GM19455 (cell line): ENCODE data around the gene KIF18A.

Experiments
- ATAC-seq: cut with Tn5 transposase; IDR thresholded peaks from one replicate; pipeline ENCODE4 v1.9.1; 2021; ENCODE audit not compliant: unreplicated experiment

KIF18A gene

DNA sequence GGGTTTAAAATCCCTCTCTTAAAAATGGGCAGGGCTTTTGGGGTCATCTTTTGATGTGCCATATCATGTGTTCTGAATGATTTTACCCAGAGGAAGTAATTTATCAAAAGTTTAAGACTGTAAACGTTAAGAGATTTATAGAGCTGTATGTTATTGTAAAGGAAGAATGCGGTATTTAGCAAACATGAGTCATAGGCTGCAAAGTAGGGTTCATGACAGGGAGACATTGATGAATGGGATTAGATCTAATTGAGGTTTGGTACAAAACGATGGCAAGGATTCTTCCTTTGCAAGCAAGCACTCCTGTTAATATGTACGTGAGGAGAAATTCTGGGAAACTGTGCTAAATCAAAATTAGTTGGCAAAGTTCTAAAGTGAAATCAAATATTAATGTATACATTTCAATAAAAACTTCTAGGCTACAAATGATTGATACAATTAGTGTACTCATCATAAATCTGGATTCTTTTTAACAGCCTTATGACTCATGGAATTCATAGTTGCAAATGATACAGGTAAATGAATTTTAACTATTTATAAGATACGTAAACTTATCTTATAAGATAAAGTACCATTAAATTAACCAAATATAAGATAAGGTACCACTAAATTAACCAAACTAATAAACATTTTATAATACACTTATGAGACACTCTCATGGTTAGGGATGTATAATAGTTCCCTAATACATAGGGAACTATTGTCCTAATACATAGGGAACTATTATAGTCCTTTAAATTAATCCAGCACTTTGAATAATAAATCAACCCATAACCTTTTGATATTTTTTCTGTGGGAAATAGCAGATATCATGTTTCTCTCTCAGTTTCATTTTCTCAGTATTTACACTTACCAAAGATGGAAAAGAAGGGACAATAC lies 58.4 kb downstream of the KIF18A start:
- ATAC-seq, result no peak

GRCh38 chr11:28048812-28049211 lies 59.1 kb downstream of the KIF18A start:
- no peak for ATAC-seq

GRCh38 chr11:28043930-28044709 lies 63.8 kb downstream of the KIF18A start:
- no peak for ATAC-seq

GRCh38 chr11:28040384-28040783 lies 67.6 kb downstream of the KIF18A start:
- ATAC-seq, result no peak

- ATAC-seq, result no peak
These were observed 69.2 kb downstream of the KIF18A start for GRCh38 chr11:28038775-28039174.

- peak; percentile 72 for ATAC-seq
These were observed 81.2 kb downstream of the KIF18A start for GRCh38 chr11:28026634-28027290.

DNA sequence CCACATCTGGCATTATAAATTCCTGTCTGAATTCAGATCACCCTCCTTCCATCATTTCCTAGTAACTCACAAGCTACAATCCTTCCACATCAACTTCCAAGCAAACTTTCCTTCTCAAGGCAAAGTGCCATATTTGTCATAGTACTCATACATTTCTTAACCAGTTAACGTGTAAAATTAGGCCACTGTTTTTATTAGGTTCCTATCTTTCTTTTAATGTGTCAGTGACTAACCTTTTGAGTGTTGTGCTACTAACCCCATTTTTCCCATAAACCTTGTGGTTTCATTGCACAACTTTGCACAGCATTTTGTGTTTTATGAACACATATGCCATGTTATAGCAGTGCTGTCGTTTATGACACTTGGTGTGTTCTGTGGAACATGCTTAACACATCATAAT lies 90.1 kb downstream of the KIF18A start:
- ATAC-seq, result no peak

- no peak for ATAC-seq
These were observed 96.1 kb downstream of the KIF18A start for GRCh38 chr11:28011813-28012212.

DNA sequence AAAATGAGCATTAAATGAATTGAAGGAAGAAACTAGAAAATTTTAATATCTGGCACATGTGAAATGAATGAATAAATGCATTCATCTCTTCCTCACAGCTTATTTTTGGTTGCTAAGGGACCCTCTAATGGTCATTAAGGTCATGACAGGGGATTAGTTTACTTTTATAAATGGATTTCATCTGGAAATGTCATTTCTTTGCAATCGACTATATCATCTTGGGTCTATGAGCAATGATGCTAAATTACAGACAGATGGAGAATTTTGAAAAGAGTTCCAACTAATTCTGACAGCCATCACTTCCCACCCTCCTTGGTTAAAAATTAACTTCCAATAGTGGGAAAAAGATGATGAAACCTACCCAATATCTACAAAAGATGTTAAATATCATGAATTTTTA lies 98.0 kb downstream of the KIF18A start:
- ATAC-seq, result no peak

- ATAC-seq, result no peak
These were observed 98.6 kb downstream of the KIF18A start for GRCh38 chr11:28009388-28009787.

DNA sequence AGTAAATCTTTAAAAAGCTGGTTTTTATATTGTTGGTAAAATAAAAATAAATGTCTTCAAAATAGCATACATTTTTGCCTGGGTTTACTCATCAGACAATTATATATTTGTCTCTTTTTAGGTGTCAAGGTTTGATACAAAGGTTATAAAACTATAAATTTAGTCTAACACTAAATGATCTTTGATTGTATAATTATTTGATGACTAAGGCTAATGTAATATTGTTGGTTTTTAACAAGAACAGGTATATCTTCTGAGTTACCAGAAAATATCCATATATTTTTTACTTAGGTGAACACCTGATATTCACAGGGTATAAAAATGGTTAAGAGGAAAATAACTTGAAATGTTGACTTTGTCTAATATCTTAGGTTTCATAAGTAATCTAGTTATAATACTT lies 104.3 kb downstream of the KIF18A start:
- ATAC-seq, result no peak

- ATAC-seq, result no peak
These were observed 109.4 kb downstream of the KIF18A start for GRCh38 chr11:27998552-27998951.

DNA sequence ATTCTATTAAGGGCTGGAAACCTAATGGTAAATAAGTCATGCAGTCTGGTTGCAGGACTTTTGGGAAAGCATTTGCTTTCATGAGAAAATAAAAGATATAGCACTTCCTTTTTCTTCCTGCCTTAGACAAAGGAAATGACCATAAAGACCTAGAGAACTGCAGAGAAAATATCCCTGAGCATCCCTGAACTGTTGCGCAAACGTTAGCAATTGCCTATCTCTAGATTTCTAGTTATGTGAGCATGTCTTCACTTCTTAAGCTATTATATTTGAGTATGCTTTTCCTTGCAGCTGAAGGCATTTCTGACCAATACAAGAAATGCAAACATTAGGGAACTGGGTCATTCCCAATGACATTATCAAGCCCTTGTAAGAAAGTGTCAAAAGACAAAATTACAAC lies 110.6 kb downstream of the KIF18A start:
- no peak for ATAC-seq

DNA sequence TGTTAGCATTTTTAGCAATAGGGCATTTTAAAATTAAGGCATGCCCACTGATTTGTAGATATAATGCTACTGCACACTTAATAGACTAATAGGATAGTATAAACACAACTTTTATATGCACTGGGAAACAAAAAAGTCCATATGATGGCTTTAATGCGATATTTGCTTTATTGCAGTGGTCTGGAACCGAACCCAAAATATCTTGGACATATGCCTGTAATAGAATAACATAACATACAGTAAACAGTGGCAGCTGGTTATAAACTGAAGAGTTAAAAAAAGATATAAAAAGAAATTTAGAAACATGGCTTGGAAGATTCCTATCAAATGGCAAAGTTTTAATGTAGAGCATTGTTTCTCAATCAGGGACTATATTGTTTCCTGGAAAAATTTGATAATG lies 111.9 kb downstream of the KIF18A start:
- no peak for ATAC-seq

- no peak for ATAC-seq
These were observed 112.9 kb downstream of the KIF18A start for GRCh38 chr11:27995083-27995482.

DNA sequence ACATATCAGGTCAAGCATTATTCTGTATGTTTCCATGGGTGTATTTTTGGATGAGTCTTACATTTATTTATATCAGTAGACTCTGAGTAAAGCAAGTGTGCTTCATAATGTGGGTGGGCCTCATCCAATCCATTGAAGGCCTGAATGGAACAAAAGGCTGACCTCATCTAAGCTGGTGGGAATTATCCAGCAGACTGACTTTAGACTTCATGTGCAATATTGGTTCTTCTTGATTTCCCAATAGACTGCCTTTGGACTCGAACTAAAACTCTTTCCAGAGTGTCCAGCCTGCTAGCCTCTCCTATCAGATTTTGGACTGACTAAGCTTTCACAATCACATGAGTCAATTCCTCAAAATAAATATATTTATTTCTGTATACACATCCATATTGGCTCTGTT lies 116.2 kb downstream of the KIF18A start:
- no peak for ATAC-seq

GRCh38 chr11:27977527-27977926 lies 130.4 kb downstream of the KIF18A start:
- no peak for ATAC-seq

DNA sequence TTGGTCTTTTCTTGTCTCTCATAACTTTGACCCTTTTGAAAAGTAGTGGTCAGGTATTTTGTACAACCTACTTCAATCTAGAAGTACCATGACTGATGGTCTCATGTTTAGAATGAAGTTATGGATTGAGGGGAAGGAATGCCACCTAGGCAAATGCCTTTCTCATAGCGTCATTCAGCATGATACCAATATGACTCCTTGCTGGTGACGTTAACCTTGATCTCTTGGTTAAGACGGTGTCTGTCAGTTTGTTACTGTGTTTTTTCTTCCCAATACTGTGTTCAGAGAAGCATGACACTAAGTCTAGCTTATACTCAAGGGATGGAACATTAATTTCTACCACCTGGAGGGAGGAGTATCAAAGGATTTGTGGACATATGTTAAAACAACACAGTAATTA lies 130.9 kb downstream of the KIF18A start:
- no peak for ATAC-seq

DNA sequence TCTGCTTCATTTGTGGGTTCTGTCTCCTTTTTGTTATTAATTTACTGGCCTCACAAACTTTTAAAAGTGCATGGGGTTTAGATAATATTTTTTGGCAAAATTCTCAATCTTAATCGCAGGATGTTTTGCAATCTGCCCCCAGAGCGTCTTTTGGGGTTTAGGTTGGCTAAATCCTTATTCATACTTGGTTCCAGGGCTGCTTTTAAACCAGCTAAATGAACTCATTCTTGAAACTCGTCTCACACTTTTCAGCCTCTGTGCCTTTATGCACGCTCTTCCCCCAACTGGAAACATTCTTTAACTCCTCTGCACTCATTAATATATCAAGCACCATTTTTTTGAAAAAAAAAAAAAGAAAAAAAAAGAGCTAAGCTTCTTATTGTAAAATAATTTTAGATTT lies 131.7 kb downstream of the KIF18A start:
- ATAC-seq, result no peak

GRCh38 chr11:27973851-27974536 lies 134.0 kb downstream of the KIF18A start:
- no peak for ATAC-seq

- ATAC-seq, result no peak
These were observed 135.3 kb downstream of the KIF18A start for GRCh38 chr11:27972522-27973170.
